ENCODE data around the gene C1orf52. TPM values are rescaled to one million over a fixed set of nuclear protein-coding genes. Genes with fewer than 3 reads are reported as not detected.
A peak's percentile ranks its signal among the peaks of the same experiment; 100 is the strongest.

The C1orf52 gene
- total RNA-seq, 2 donors from 2014 or later: 21.0 to 35.4 TPM

- DNase-seq (ENCODE audit: low spot score in 2 of 2) (no peak), ATAC-seq (no peak)
- Mint-ChIP-seq H3K27ac (no peak overlapping the region), H3K9me3 (no peaks in the 10 kb centered on the region), H3K36me3 (no peaks in the 10 kb centered on the region)
Observed at GRCh38 chr1:85224295-85224694, 35.2 kb downstream of the C1orf52 start.

- H3K9me3 Mint-ChIP-seq: no peaks in the 10 kb centered on the region
- ATAC-seq (no peak), DNase-seq (ENCODE audit: low spot score in 2 of 2) (no peak)
- no peak overlapping the region for H3K27ac Mint-ChIP-seq
- no peaks in the 10 kb centered on the region for H3K36me3 Mint-ChIP-seq
Observed at GRCh38 chr1:85223334-85223733, 36.1 kb downstream of the C1orf52 start.

- no peak for DNase-seq (ENCODE audit: low spot score in 2 of 2)
- no peaks in the 10 kb centered on the region for H3K36me3 Mint-ChIP-seq
- ATAC-seq: no peak
- H3K27ac Mint-ChIP-seq: no peak overlapping the region
- H3K9me3 Mint-ChIP-seq: no peaks in the 10 kb centered on the region
Observed at GRCh38 chr1:85220756-85221201, 38.7 kb downstream of the C1orf52 start.

GRCh38 chr1:85219853-85220610 lies 39.4 kb downstream of the C1orf52 start:
- no peak for DNase-seq (ENCODE audit: low spot score in 2 of 2)
- Mint-ChIP-seq H3K36me3 (no peaks in the 10 kb centered on the region), H3K27ac (no peak overlapping the region), H3K9me3 (no peaks in the 10 kb centered on the region)
- no peak for ATAC-seq

- no peaks in the 10 kb centered on the region for H3K36me3 Mint-ChIP-seq
Observed at GRCh38 chr1:85216697-85217096, 42.8 kb downstream of the C1orf52 start.

GRCh38 chr1:85214654-85215053 lies 44.8 kb downstream of the C1orf52 start:
- Mint-ChIP-seq H3K9me3 (no peaks in the 10 kb centered on the region), H3K27ac (no peak overlapping the region), H3K36me3 (no peaks in the 10 kb centered on the region)
- ATAC-seq (no peak), DNase-seq (ENCODE audit: low spot score in 2 of 2) (no peak)

More at GRCh38 chr1:85216697-85217096, 42.8 kb downstream of the C1orf52 start:
- DNase-seq (ENCODE audit: low spot score in 2 of 2): no peak
- H3K27ac Mint-ChIP-seq: no peak overlapping the region
- no peak for ATAC-seq
- no peaks in the 10 kb centered on the region for H3K9me3 Mint-ChIP-seq

- Mint-ChIP-seq H3K27ac (no peak overlapping the region), H3K9me3 (no peaks in the 10 kb centered on the region), H3K36me3 (no peaks in the 10 kb centered on the region)
- ATAC-seq (no peak), DNase-seq (ENCODE audit: low spot score in 2 of 2) (no peak)
Observed at GRCh38 chr1:85208488-85208887, 51.0 kb downstream of the C1orf52 start.

GRCh38 chr1:85203573-85204171 lies 55.8 kb downstream of the C1orf52 start:
- DNase-seq (ENCODE audit: low spot score in 2 of 2) (no peak), ATAC-seq (no peak)
- no peak overlapping the region for H3K27ac Mint-ChIP-seq
- no peaks in the 10 kb centered on the region for H3K9me3 Mint-ChIP-seq
- peaks cover 0 to 10% of the 10 kb centered on the region in 2 donors for H3K36me3 Mint-ChIP-seq

- no peak overlapping the region for H3K27ac Mint-ChIP-seq
- H3K9me3 Mint-ChIP-seq: no peaks in the 10 kb centered on the region
- ATAC-seq: no peak
- no peak for DNase-seq (ENCODE audit: low spot score in 2 of 2)
- peaks cover 3 to 10% of the 10 kb centered on the region in 2 donors for H3K36me3 Mint-ChIP-seq
Observed at GRCh38 chr1:85202864-85203255, 56.6 kb downstream of the C1orf52 start.

- Mint-ChIP-seq H3K27ac (peak overlapping the region; percentile 82 to 90), H3K36me3 (peaks cover 6 to 10% of the 10 kb centered on the region in 2 donors), H3K9me3 (no peaks in the 10 kb centered on the region)
- no peak for ATAC-seq
- DNase-seq (ENCODE audit: low spot score in 2 of 2): no peak
Observed at GRCh38 chr1:85202092-85202863, 57.2 kb downstream of the C1orf52 start.

GRCh38 chr1:85201340-85202091 lies 57.9 kb downstream of the C1orf52 start:
- DNase-seq (ENCODE audit: low spot score in 2 of 2) (peak; percentile 61 to 72), ATAC-seq (peak; percentile 73 to 75)
- Mint-ChIP-seq H3K27ac (peak overlapping the region; percentile 82 to 90), H3K36me3 (peaks cover 6 to 10% of the 10 kb centered on the region in 2 donors), H3K9me3 (no peaks in the 10 kb centered on the region)

GRCh38 chr1:85200463-85201339 lies 58.8 kb downstream of the C1orf52 start, which contains the start of gene SYDE2:
TSS of gene SYDE2 (minus strand) at chr1:85201016. CDS start at chr1:85200996, 20 bp downstream.
- DNase-seq (ENCODE audit: low spot score in 2 of 2): peak; percentile 70 to 78
- H3K27ac Mint-ChIP-seq: peak within 1 kb of the TSS; percentile 82 to 90

More at GRCh38 chr1:85200463-85201339, 58.8 kb downstream of the C1orf52 start, which contains the start of gene SYDE2:
- ATAC-seq: peak; percentile 78 to 88
- Mint-ChIP-seq H3K9me3 (no peaks in the 10 kb centered on the region), H3K36me3 (peaks cover 6 to 10% of the 10 kb centered on the region in 2 donors)

All from activated naive CD4-positive, alpha-beta T cell treated with anti-CD3 and anti-CD28 coated beads, Interleukin-2, amount 50 U/mL, for 72 hours (primary cell).